Breast epithelium (tissue), 4 donors: ENCODE results near the gene SCRT2. TPM values are rescaled to one million over a fixed set of nuclear protein-coding genes. Genes with fewer than 3 reads are reported as not detected.
"Not testable (repeated sequence)": the region's sequence is repeated elsewhere in the genome, so short reads cannot be mapped to it uniquely, and the experiment has no call there.

Experiments used
- DNase-seq, 2 donors: peaks; one replicate each; pipeline ENCODE4 v3.0.0-alpha.2; 2019; ENCODE audit warnings: low spot score in 2 of 2
- H3K27ac ChIP-seq, 2 donors: fragments of 200-600 bp; sonication (generic) in 1 of 2; one replicate each; pipeline ENCODE4 v1.5.1; 2016 to 2019; ENCODE audit warnings: mild to moderate bottlenecking in 1 of 2
- H3K27me3 ChIP-seq, 2 donors: fragments of 200-600 bp; sonication (generic) in 1 of 2; one replicate each; pipeline versions ENCODE4 v1.5.1 to v1.6.0; 2017 to 2019; ENCODE audit warnings: control low read depth in 1 of 2, mild to moderate bottlenecking in 1 of 2
- H3K36me3 ChIP-seq: fragments of 200-600 bp; one replicate; pipeline ENCODE4 v1.5.1; 2019
- H3K4me1 ChIP-seq, 2 donors: fragments of 200-600 bp; sonication (generic); one replicate each; pipeline ENCODE4 v1.5.1; 2016 to 2019; ENCODE audit warnings: control low read depth in 1 of 2
- H3K4me3 ChIP-seq, 3 donors: fragments of 200-600 bp; sonication (generic); 1 replicate in 2 of 3; 2 replicates in 1 of 3; pipeline ENCODE4 v1.5.1; 2016 to 2019; ENCODE audit warnings: mild to moderate bottlenecking in 3 of 3, moderate library complexity in 2 of 3
- H3K9me3 ChIP-seq, 2 donors: fragments of 200-600 bp; sonication (generic) in 1 of 2; one replicate each; pipeline ENCODE4 v1.5.1; 2016 to 2019; ENCODE audit warnings: control low read depth in 1 of 2
- CTCF ChIP-seq, 3 donors: fragments of 450-650 bp; IDR thresholded peaks; one replicate each; pipeline ENCODE4 v1.5.1; 2016 to 2017; ENCODE audit warnings: antibody characterized with exemption in 3 of 3, mild to moderate bottlenecking in 3 of 3, moderate library complexity in 3 of 3
- POLR2A ChIP-seq: fragments of 450-650 bp; IDR thresholded peaks from one replicate; pipeline ENCODE4 v1.6.1; 2016; ENCODE audit warnings: antibody characterized with exemption, mild to moderate bottlenecking, moderate library complexity
- POLR2AphosphoS5 ChIP-seq, 3 donors: sonication (generic); formaldehyde crosslinking; IDR thresholded peaks; one replicate each; pipeline ENCODE4 v1.6.1; 2017; ENCODE audit warnings: antibody characterized with exemption in 3 of 3
- intact Hi-C: fragments of 100-400 bp; cut with DNase I; formaldehyde crosslinking; loops from one replicate; pipeline ENCODE4 v1.15.1; 2023; ENCODE audit warnings: low total_unique reads
- total RNA-seq, 3 donors: library from RNA; depleted of rRNA; stranded (reverse); fragments of >200 nt; gene quantifications; one replicate each; pipeline ENCODE4 v1.1.0, GENCODE V29; 2016

SCRT2 gene
- total RNA-seq, 3 donors from 2014 or later = not detected

DNA sequence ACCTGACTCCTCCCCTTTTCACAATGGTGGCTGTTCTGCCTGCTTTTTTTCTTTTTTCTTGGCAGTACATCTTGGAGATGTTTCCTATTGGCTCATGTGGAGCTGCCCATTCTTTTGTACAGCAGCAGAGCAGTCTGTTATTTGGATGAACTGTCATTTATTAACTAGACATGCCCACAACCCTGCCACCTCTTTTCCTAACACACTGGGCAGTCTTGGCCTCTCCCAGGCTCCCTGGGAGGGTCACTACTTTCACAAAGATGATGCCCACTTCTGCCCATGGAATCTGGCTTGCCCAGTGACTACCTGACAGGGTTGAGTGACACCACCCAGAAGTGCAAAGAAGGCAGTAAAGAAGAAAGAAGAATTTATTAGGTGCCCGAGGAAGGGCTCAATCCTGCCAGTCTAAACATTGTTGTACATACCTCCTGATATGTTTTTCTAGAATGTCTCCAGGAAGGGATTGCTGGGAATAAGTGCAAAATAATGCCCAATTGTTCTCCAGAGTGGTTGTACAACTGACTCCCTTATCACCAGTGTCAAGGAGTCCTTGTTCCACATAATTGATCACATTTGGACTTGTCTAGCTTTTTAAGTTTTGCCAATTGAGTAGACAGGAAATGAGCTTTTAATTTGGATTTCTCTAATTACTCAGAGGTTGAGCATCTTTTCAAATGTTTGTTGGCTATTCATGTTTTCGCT is 19.7 kb upstream of the SCRT2 start:
- Histone ChIP-seq H3K27me3 (peaks cover 0 to 28% of the 10 kb centered on the region in 2 donors), H3K27ac (no peak overlapping the region), H3K4me1 (no peaks in the 10 kb centered on the region), H3K9me3 (no peaks in the 10 kb centered on the region), H3K4me3 (no peak overlapping the region), H3K36me3 (no peaks in the 10 kb centered on the region)
- no peak for TF ChIP-seq POLR2AphosphoS5 (IDR thresholded peaks at IDR 0.05)
- TF ChIP-seq POLR2A = no peak
- no peak for TF ChIP-seq CTCF (IDR thresholded peaks at IDR 0.05)
- intact Hi-C loops = no loop called here
- DNase-seq = no peak

- Histone ChIP-seq H3K27ac (no peak overlapping the region), H3K36me3 (no peaks in the 10 kb centered on the region), H3K9me3 (no peaks in the 10 kb centered on the region), H3K4me3 (no peak overlapping the region), H3K4me1 (no peaks in the 10 kb centered on the region), H3K27me3 (peaks cover 0 to 25% of the 10 kb centered on the region in 2 donors)
- peak in 1 of 2 donors; percentile 36 for DNase-seq
- TF ChIP-seq POLR2AphosphoS5 (IDR thresholded peaks at IDR 0.05) (no peak), POLR2A (no peak), CTCF (IDR thresholded peaks at IDR 0.05) (no peak)
- intact Hi-C loops = no loop called here
These were observed 18.9 kb upstream of the SCRT2 start for GRCh38 chr20:694496-694895.

GRCh38 chr20:693786-694185 is 18.2 kb upstream of the SCRT2 start:
- H3K36me3 ChIP-seq, intact Hi-C loops, H3K27ac ChIP-seq, H3K4me1 ChIP-seq, H3K9me3 ChIP-seq, H3K4me3 ChIP-seq: not testable (repeated sequence)
- peaks cover 0 to 28% of the 10 kb centered on the region in 2 donors for H3K27me3 ChIP-seq
- peak in 1 of 2 donors; percentile 24 for DNase-seq

DNA sequence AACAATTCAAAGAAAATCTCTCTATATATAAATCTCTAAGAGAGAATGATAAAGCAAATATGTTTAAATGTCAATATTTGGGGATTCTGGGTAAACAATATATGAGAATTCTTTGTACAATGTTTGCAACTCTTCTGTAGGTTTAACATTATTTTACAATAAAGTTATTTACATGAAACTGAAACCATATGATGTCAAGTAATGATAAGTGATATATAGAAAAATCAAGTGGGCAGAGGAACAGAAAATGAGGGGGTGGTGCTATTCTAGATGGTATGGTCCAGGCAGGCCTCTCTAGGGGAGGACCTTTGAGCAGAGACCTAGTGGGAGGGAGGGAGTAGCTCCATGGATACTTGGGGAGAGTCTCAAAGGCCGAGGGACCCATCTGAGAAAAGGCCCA is 16.4 kb upstream of the SCRT2 start:
- H3K36me3 ChIP-seq = no peaks in the 10 kb centered on the region
- no peak overlapping the region for H3K27ac ChIP-seq
- no peaks in the 10 kb centered on the region for H3K9me3 ChIP-seq
- DNase-seq = peak in 1 of 2 donors; percentile 7
- no peak overlapping the region for H3K4me3 ChIP-seq
- H3K4me1 ChIP-seq = no peaks in the 10 kb centered on the region
- peaks cover 0 to 28% of the 10 kb centered on the region in 2 donors for H3K27me3 ChIP-seq
- TF ChIP-seq CTCF (IDR thresholded peaks at IDR 0.05) (no peak), POLR2AphosphoS5 (IDR thresholded peaks at IDR 0.05) (no peak), POLR2A (no peak)
- intact Hi-C loops = no loop called here

- Histone ChIP-seq H3K4me3 (no peak overlapping the region), H3K4me1 (no peaks in the 10 kb centered on the region), H3K27me3 (peaks cover 0 to 30% of the 10 kb centered on the region in 2 donors), H3K9me3 (no peaks in the 10 kb centered on the region), H3K27ac (no peak overlapping the region), H3K36me3 (no peaks in the 10 kb centered on the region)
- intact Hi-C loops = no loop called here
- TF ChIP-seq POLR2A = no peak
- no peak for DNase-seq
These were observed 14.3 kb upstream of the SCRT2 start for GRCh38 chr20:689947-690346.

DNA sequence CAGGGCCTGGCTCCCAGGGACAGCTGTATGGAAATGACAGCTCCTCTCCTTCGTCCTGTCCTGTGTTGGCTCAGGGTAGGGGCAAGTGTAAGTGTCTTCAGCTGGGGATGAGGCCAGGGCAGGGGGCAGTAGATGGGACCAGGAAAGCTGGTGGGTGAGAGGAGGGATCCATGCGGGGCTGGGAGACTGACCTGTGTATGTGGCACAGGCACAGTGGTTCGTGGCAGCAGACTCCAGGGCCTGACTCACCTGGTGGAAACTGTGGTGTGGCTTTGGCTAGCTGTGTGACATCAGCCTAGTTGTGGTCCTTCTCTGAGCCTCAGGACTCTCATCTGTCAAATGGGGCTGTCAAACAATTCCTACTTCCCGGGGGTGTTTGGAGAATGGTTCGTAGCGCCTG is 13.7 kb upstream of the SCRT2 start:
- no peak overlapping the region for H3K27ac ChIP-seq
- H3K36me3 ChIP-seq = no peaks in the 10 kb centered on the region
- H3K27me3 ChIP-seq = peaks cover 0 to 36% of the 10 kb centered on the region in 2 donors
- TF ChIP-seq CTCF (IDR thresholded peaks at IDR 0.05) (no peak), POLR2A (no peak), POLR2AphosphoS5 (IDR thresholded peaks at IDR 0.05) (no peak)
- H3K9me3 ChIP-seq = no peaks in the 10 kb centered on the region
- H3K4me3 ChIP-seq = no peak overlapping the region
- no peaks in the 10 kb centered on the region for H3K4me1 ChIP-seq
- intact Hi-C loops = no loop called here
- DNase-seq = peak in 1 of 2 donors; percentile 22
